Cardiac septum (tissue), 1 donor: ENCODE data around the gene POPDC3. TPM values are rescaled to one million over a fixed set of nuclear protein-coding genes. Genes with fewer than 3 reads are reported as not detected.
A peak's percentile ranks its signal among the peaks of the same experiment; 100 is the strongest.
"Not testable (repeated sequence)": the region's sequence is repeated elsewhere in the genome, so short reads cannot be mapped to it uniquely, and the experiment has no call there.

Experiments
- DNase-seq: peaks from one replicate; pipeline ENCODE4 v3.0.0-alpha.2; 2020; ENCODE audit warnings: low spot score
- intact Hi-C: fragments of 100-400 bp; cut with DNase I; formaldehyde crosslinking; loops from one replicate; pipeline ENCODE4 v1.14.0; 2022
- total RNA-seq: library from RNA; stranded (reverse); fragmentation: NEBNext Ultra II Directional; extraction: Animal tissue kit (Norgen Biotek cat#: 25700); gene quantifications from one replicate; pipeline ENCODE4 v1.2.1, GENCODE V29; 2021
- donor health status: DM: no; HTN: no; CAD: no.

The POPDC3 gene
- total RNA-seq, 1 donor from 2014 or later = 35.1 TPM

- intact Hi-C loops = no loop called here
- no peak for DNase-seq
Measured at GRCh38 chr6:105202486-105202885, 22.7 kb upstream of the POPDC3 start.

- no peak for DNase-seq
- intact Hi-C loops = no loop called here
Measured at GRCh38 chr6:105200133-105200730, 20.4 kb upstream of the POPDC3 start.

GRCh38 chr6:105199711-105200110 is 19.9 kb upstream of the POPDC3 start:
- DNase-seq = peak; percentile 79
- intact Hi-C loops = no loop called here

GRCh38 chr6:105196076-105196475 is 16.3 kb upstream of the POPDC3 start:
- intact Hi-C loops = no loop called here
- no peak for DNase-seq

- intact Hi-C loops = no loop called here
Measured at GRCh38 chr6:105194591-105194990, 14.8 kb upstream of the POPDC3 start.

GRCh38 chr6:105194106-105194505 is 14.3 kb upstream of the POPDC3 start:
- no peak for DNase-seq
- intact Hi-C loops = no loop called here

More at GRCh38 chr6:105194591-105194990, 14.8 kb upstream of the POPDC3 start:
- DNase-seq = no peak

GRCh38 chr6:105193647-105194046 is 13.8 kb upstream of the POPDC3 start:
- no peak for DNase-seq

GRCh38 chr6:105192707-105193465 is 13.1 kb upstream of the POPDC3 start:
- DNase-seq = no peak
- intact Hi-C loops = no loop called here

More at GRCh38 chr6:105193647-105194046, 13.8 kb upstream of the POPDC3 start:
- intact Hi-C loops = no loop called here

- DNase-seq = no peak
- intact Hi-C loops = no loop called here
Measured at GRCh38 chr6:105191351-105191750, 11.5 kb upstream of the POPDC3 start.

GRCh38 chr6:105189026-105189820 is 9.4 kb upstream of the POPDC3 start:
- no peak for DNase-seq
- intact Hi-C loops = no loop called here

GRCh38 chr6:105188251-105188650 is 8.4 kb upstream of the POPDC3 start:
- intact Hi-C loops = no loop called here

GRCh38 chr6:105186576-105186975 is 6.8 kb upstream of the POPDC3 start:
- intact Hi-C loops = no loop called here
- no peak for DNase-seq

More at GRCh38 chr6:105188251-105188650, 8.4 kb upstream of the POPDC3 start:
- no peak for DNase-seq

GRCh38 chr6:105184921-105185320 is 5.1 kb upstream of the POPDC3 start:
- intact Hi-C loops = no loop called here
- no peak for DNase-seq

GRCh38 chr6:105181981-105182515 is 2.2 kb upstream of the POPDC3 start:
- no peak for DNase-seq
- intact Hi-C loops = loop anchor here (2.0 kb wide), 1 partner anchor 221 kb away; the partner anchor contains the start of gene PREP

- intact Hi-C loops = loop anchor here (2.0 kb wide), 1 partner anchor 42 kb away; a partner anchor contains a TSS
- DNase-seq = no peak
Measured at GRCh38 chr6:105178636-105179035, 1.2 kb downstream of the POPDC3 start.

GRCh38 chr6:105178110-105178509 is 1.7 kb downstream of the POPDC3 start:
- DNase-seq = no peak
- intact Hi-C loops = loop anchor here (2.0 kb wide), 1 partner anchor 41 kb away; a partner anchor contains a TSS

- intact Hi-C loops = no loop called here
- DNase-seq = no peak
Measured at GRCh38 chr6:105177556-105177955, 2.3 kb downstream of the POPDC3 start.

- intact Hi-C loops = no loop called here
Measured at GRCh38 chr6:105174512-105174911, 5.3 kb downstream of the POPDC3 start.

GRCh38 chr6:105172515-105172914 is 7.3 kb downstream of the POPDC3 start:
- DNase-seq, intact Hi-C loops: not testable (repeated sequence)

More at GRCh38 chr6:105174512-105174911, 5.3 kb downstream of the POPDC3 start:
- DNase-seq = no peak

- intact Hi-C loops = no loop called here
- DNase-seq = no peak
Measured at GRCh38 chr6:105170059-105170458, 9.8 kb downstream of the POPDC3 start.
